Measurements from ENCODE around the gene RAB3IP. TPM values are rescaled to one million over a fixed set of nuclear protein-coding genes. Genes with fewer than 3 reads are reported as not detected.
"Not testable (repeated sequence)": the region's sequence is repeated elsewhere in the genome, so short reads cannot be mapped to it uniquely, and the experiment has no call there.

RAB3IP gene
- total RNA-seq, 2 experiments from 2014 or later, result 15.2 to 19.6 TPM

DNA sequence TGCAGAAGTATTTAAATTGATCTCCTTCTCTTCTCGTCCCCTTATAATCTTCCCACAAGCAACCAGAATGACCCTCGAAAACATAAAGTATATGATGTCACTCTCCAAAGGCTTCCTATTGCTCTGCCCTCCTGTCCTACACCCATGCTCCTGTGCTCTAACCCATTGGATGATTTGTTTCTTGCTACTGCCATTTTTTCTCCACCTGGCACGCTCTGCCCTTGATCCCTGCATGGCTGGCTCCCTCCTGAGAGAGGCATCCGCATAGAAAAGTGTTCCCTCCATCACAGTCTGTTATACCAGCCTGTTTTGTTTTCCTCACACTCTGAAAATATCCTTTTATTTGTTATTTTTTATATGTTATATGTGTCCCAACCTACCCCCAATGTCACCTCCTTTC is 106.2 kb downstream of the RAB3IP start:
- H3K9me3 ChIP-seq (ENCODE audit: control insufficient read depth in 1 of 2, insufficient read depth in 1 of 2, low read length in 2 of 2), result no peaks in the 10 kb centered on the region
- DNase-seq, result no peak
- Mint-ChIP-seq H3K27me3 (peaks cover 31% of the 10 kb centered on the region), H3K27ac (no peak overlapping the region), H3K36me3 (ENCODE audit: low read depth) (no peaks in the 10 kb centered on the region), H3K4me1 (ENCODE audit: low read depth) (no peaks in the 10 kb centered on the region), H3K9me3 (no peaks in the 10 kb centered on the region), H3K4me3 (no peak overlapping the region)
- TF ChIP-seq, protein P1, sequence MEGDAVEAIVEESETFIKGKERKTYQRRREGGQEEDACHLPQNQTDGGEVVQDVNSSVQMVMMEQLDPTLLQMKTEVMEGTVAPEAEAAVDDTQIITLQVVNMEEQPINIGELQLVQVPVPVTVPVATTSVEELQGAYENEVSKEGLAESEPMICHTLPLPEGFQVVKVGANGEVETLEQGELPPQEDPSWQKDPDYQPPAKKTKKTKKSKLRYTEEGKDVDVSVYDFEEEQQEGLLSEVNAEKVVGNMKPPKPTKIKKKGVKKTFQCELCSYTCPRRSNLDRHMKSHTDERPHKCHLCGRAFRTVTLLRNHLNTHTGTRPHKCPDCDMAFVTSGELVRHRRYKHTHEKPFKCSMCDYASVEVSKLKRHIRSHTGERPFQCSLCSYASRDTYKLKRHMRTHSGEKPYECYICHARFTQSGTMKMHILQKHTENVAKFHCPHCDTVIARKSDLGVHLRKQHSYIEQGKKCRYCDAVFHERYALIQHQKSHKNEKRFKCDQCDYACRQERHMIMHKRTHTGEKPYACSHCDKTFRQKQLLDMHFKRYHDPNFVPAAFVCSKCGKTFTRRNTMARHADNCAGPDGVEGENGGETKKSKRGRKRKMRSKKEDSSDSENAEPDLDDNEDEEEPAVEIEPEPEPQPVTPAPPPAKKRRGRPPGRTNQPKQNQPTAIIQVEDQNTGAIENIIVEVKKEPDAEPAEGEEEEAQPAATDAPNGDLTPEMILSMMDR (IDR thresholded peaks at IDR 0.05), result no peak
- intact Hi-C loops (cut with DNase I, micrococcal nuclease), result no loop called here
- no peak overlapping the region for H3K4me3 ChIP-seq (ENCODE audit: low read length)
- H3K27ac ChIP-seq (ENCODE audit: low read depth in 1 of 2, low read length in 2 of 2), result no peak overlapping the region
- no peaks in the 10 kb centered on the region for H3K36me3 ChIP-seq (ENCODE audit: insufficient read depth, low read length)
- ATAC-seq (ENCODE audit: poor library complexity), result no peak
- peaks cover 0 to 5% of the 10 kb centered on the region in 2 experiments for H3K27me3 ChIP-seq (ENCODE audit: control insufficient read depth in 1 of 2, insufficient read depth in 2 of 2, low read length in 2 of 2)
- ChIA-PET CTCF (no interaction called here), POLR2A (no interaction called here)
- H3K4me1 ChIP-seq (ENCODE audit: insufficient read depth, low read length), result no peaks in the 10 kb centered on the region

DNA sequence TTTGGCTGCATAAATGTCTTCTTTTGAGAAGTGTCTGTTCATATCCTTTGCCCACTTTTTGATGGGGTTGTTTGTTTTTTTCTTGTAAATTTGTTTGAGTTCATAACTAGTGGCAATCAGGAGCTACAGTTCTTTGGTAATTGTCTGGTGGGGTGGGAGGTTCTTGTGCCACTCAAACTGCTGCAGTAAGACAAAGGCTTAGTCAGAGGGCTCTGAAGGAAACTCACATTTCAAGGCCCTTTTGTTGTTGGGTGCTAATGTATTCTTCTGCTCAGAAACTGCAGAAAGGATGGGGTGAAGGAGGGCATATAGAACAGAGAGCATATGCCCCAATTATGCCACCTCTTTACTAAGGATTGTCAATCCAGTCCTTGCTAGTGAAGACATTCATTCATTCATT is 108.3 kb downstream of the RAB3IP start:
- Mint-ChIP-seq H3K27ac (no peak overlapping the region), H3K27me3 (peaks cover 32% of the 10 kb centered on the region), H3K4me1 (ENCODE audit: low read depth) (no peaks in the 10 kb centered on the region), H3K4me3 (no peak overlapping the region), H3K9me3 (no peaks in the 10 kb centered on the region), H3K36me3 (ENCODE audit: low read depth) (no peaks in the 10 kb centered on the region)
- no peaks in the 10 kb centered on the region for H3K4me1 ChIP-seq (ENCODE audit: insufficient read depth, low read length)
- intact Hi-C loops (cut with DNase I, micrococcal nuclease), result no loop called here
- H3K27ac ChIP-seq (ENCODE audit: low read depth in 1 of 2, low read length in 2 of 2), result no peak overlapping the region
- no peak for DNase-seq
- H3K9me3 ChIP-seq (ENCODE audit: control insufficient read depth in 1 of 2, insufficient read depth in 1 of 2, low read length in 2 of 2), result no peaks in the 10 kb centered on the region
- no peaks in the 10 kb centered on the region for H3K36me3 ChIP-seq (ENCODE audit: insufficient read depth, low read length)
- no peak for ATAC-seq (ENCODE audit: poor library complexity)
- ChIA-PET POLR2A (no interaction called here), CTCF (no interaction called here)
- H3K27me3 ChIP-seq (ENCODE audit: control insufficient read depth in 1 of 2, insufficient read depth in 2 of 2, low read length in 2 of 2), result peaks cover 0 to 5% of the 10 kb centered on the region in 2 experiments
- TF ChIP-seq, protein P1 (IDR thresholded peaks at IDR 0.05), result no peak
- no peak overlapping the region for H3K4me3 ChIP-seq (ENCODE audit: low read length)

DNA sequence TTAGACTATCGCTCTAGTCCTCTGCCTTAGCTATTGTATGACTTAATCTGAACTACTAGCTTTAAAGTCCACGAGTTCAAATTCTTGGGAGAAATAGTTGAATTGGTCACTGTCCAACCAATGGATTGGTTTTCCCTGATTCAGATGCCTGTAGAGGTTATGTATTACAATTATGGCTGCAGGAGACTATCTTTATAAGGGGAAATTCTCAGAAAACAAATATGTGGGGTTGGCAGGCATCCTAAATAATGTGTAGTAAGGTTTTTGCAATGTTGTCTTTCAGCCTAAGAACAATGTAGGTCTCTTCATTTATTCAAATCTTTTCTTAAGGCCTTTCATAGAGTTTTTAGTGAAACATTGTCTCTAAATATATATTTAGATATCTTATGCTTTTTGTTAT is 113.3 kb downstream of the RAB3IP start:
- ATAC-seq (ENCODE audit: poor library complexity), result no peak
- H3K9me3 Mint-ChIP-seq, result peaks cover 6% of the 10 kb centered on the region
- H3K27me3 Mint-ChIP-seq, result peaks cover 15% of the 10 kb centered on the region
- no peaks in the 10 kb centered on the region for H3K36me3 Mint-ChIP-seq (ENCODE audit: low read depth)
- POLR2A ChIA-PET, result no interaction called here
- no peaks in the 10 kb centered on the region for H3K36me3 ChIP-seq (ENCODE audit: insufficient read depth, low read length)
- no peaks in the 10 kb centered on the region for H3K27me3 ChIP-seq (ENCODE audit: control insufficient read depth in 1 of 2, insufficient read depth in 2 of 2, low read length in 2 of 2)
- intact Hi-C loops (cut with DNase I, micrococcal nuclease), result no loop called here
- CTCF ChIA-PET, result no interaction called here
- H3K9me3 ChIP-seq (ENCODE audit: control insufficient read depth in 1 of 2, insufficient read depth in 1 of 2, low read length in 2 of 2), result peaks cover 0 to 16% of the 10 kb centered on the region in 2 experiments
- H3K27ac Mint-ChIP-seq, result no peak overlapping the region
- H3K4me1 Mint-ChIP-seq (ENCODE audit: low read depth), result no peaks in the 10 kb centered on the region
- H3K4me3 ChIP-seq (ENCODE audit: low read length), result no peak overlapping the region
- H3K27ac ChIP-seq (ENCODE audit: low read depth in 1 of 2, low read length in 2 of 2), result no peak overlapping the region
- H3K4me3 Mint-ChIP-seq, result no peak overlapping the region
- no peak for DNase-seq
- no peaks in the 10 kb centered on the region for H3K4me1 ChIP-seq (ENCODE audit: insufficient read depth, low read length)
- TF ChIP-seq, protein P1 (IDR thresholded peaks at IDR 0.05), result no peak

DNA sequence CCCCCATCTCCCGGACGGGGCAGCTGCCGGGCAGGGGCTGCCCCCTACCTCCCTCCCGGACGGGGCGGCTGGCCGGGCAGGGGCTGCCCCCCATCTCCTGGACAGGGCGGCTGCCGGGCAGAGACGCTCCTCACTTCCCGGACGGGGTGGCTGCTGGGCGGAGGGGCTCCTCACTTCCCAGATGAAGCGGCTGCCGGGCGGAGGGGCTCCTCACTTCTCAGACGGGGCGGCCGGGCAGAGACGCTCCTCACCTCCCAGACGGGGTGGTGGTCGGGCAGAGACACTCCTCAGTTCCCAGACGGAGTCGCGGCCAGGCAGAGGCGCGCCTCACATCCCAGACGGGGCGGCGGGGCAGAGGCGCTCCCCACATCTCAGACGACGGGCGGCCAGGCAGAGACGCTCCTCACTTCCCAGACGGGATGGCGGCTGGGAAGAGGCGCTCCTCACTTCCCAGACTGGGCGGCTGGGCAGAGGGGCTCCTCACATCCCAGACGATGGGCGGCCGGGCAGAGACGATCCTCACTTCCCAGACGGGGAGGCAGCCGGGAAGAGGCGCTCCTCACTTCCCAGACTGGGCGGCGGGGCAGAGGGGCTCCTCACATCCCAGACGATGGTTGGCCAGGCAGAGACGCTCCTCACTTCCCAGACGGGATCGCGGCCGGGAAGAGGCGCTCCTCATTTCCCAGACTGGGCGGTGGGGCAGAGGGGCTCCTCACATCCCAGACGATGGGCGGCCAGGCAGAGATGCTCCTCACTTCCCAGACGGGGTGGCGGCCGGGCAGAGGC is 114.7 kb downstream of the RAB3IP start:
- ATAC-seq (ENCODE audit: poor library complexity); CTCF ChIA-PET; H3K4me1 Mint-ChIP-seq (ENCODE audit: low read depth); H3K27ac ChIP-seq (ENCODE audit: low read depth in 1 of 2, low read length in 2 of 2); POLR2A ChIA-PET; H3K4me1 ChIP-seq (ENCODE audit: insufficient read depth, low read length); H3K36me3 ChIP-seq (ENCODE audit: insufficient read depth, low read length); DNase-seq; H3K9me3 Mint-ChIP-seq; intact Hi-C loops (cut with DNase I, micrococcal nuclease); H3K4me3 Mint-ChIP-seq; H3K27ac Mint-ChIP-seq; H3K36me3 Mint-ChIP-seq (ENCODE audit: low read depth); H3K27me3 ChIP-seq (ENCODE audit: control insufficient read depth in 1 of 2, insufficient read depth in 2 of 2, low read length in 2 of 2); H3K4me3 ChIP-seq (ENCODE audit: low read length): not testable (repeated sequence)
- H3K9me3 ChIP-seq (ENCODE audit: control insufficient read depth in 1 of 2, insufficient read depth in 1 of 2, low read length in 2 of 2), result peaks cover 0 to 16% of the 10 kb centered on the region in 2 experiments
- peaks cover 15% of the 10 kb centered on the region for H3K27me3 Mint-ChIP-seq
